PC-3 (cell line): ENCODE results near the gene LHX1. TPM values are rescaled to one million over a fixed set of nuclear protein-coding genes. Genes with fewer than 3 reads are reported as not detected.

ENCODE experiments used
- ATAC-seq: fragments of 200-7000 bp; cut with Tn5 transposase; 2 replicates; pipeline ENCODE4 v1.9.1; 2020; ENCODE audit warnings: mild to moderate bottlenecking, moderate library complexity
- BruUV-seq: library from RNA; stranded (reverse); fragments of 400-500 nt; replicated peaks from 2 replicates; lab custom pipeline; 2021; lab: Mats Ljungman, UMichigan
- CTCF ChIA-PET: fragments of 300-600 bp; sonication (Branson Sonifier 250); formaldehyde crosslinking; loops from one replicate; lab custom pipeline; 2022; ENCODE audit warnings: antibody characterized with exemption; lab: Charles Lee
- POLR2A ChIA-PET: fragments of 300-600 bp; sonication (Branson Sonifier 250); formaldehyde crosslinking; loops from one replicate; lab custom pipeline; 2022; ENCODE audit warnings: antibody characterized with exemption; ENCODE audit not compliant: unreplicated experiment; lab: Charles Lee
- DNase-seq: peaks from one replicate; pipeline ENCODE4 v3.0.0-alpha.2; 2015
- H2AFZ ChIP-seq: fragments of 300-600 bp; sonication (generic); 2 replicates; pipeline ENCODE4 v1.6.0; 2016; ENCODE audit warnings: antibody characterized with exemption, low read length
- H3F3A ChIP-seq: fragments of 300-600 bp; sonication (generic); one replicate; pipeline ENCODE4 v1.6.0; 2017; ENCODE audit warnings: antibody characterized with exemption, low read length, control low read depth, mild to moderate bottlenecking; ENCODE audit not compliant: unreplicated experiment
- H3K27ac ChIP-seq: fragments of 300-600 bp; sonication (generic); 2 replicates; pipeline ENCODE4 v1.5.1; 2016; ENCODE audit warnings: mild to moderate bottlenecking, low read length
- H3K27me3 ChIP-seq: fragments of 300-600 bp; sonication (generic); 2 replicates; pipeline ENCODE4 v1.6.1; 2016; ENCODE audit warnings: low read length, mixed read lengths
- H3K36me3 ChIP-seq: fragments of 300-600 bp; sonication (generic); 2 replicates; pipeline ENCODE4 v1.6.1; 2016; ENCODE audit warnings: low read depth, mixed run types, low read length, mixed read lengths
- H3K4me1 ChIP-seq: fragments of 300-600 bp; sonication (generic); 2 replicates; pipeline ENCODE4 v1.5.1; 2016; ENCODE audit warnings: low read length; ENCODE audit not compliant: insufficient read depth
- H3K4me2 ChIP-seq: fragments of 300-600 bp; sonication (generic); 2 replicates; pipeline ENCODE4 v1.6.0; 2016; ENCODE audit warnings: low read length
- H3K4me3 ChIP-seq: fragments of 300-600 bp; sonication (generic); 2 replicates; pipeline ENCODE4 v1.5.1; 2016; ENCODE audit warnings: mild to moderate bottlenecking, low read length, mixed read lengths
- H3K79me2 ChIP-seq: fragments of 300-600 bp; sonication (generic); 2 replicates; pipeline ENCODE4 v1.6.1; 2017; ENCODE audit warnings: low read length, mixed read lengths
- H3K9ac ChIP-seq: fragments of 300-600 bp; sonication (generic); 2 replicates; pipeline ENCODE4 v1.6.0; 2016; ENCODE audit warnings: mild to moderate bottlenecking, low read length
- H3K9me2 ChIP-seq: fragments of 300-600 bp; sonication (generic); replicated peaks from 2 replicates; pipeline ENCODE4 v1.6.1; 2016; ENCODE audit warnings: mixed run types, low read length, mixed read lengths
- H3K9me3 ChIP-seq: fragments of 300-600 bp; sonication (generic); 2 replicates; pipeline ENCODE4 v1.6.1; 2016; ENCODE audit warnings: low read length, mixed read lengths
- H4K20me1 ChIP-seq: fragments of 300-600 bp; sonication (generic); 2 replicates; pipeline ENCODE4 v1.6.1; 2016; ENCODE audit warnings: low read length, mixed read lengths
- CTCF ChIP-seq: fragments of 300-600 bp; sonication (generic); conservative IDR thresholded peaks from 2 replicates; pipeline ENCODE4 v1.5.1; 2017; ENCODE audit warnings: antibody characterized with exemption, low read depth, mild to moderate bottlenecking, low read length
- EZH2 ChIP-seq: fragments of 300-600 bp; sonication (generic); IDR thresholded peaks from one replicate; pipeline ENCODE4 v1.6.1; 2017; ENCODE audit warnings: antibody characterized with exemption, mild to moderate bottlenecking, low read length; ENCODE audit not compliant: unreplicated experiment
- EZH2phosphoT487 ChIP-seq: fragments of 300-600 bp; sonication (generic); IDR thresholded peaks from 2 replicates; pipeline ENCODE4 v1.6.1; 2018; ENCODE audit warnings: mild to moderate bottlenecking, antibody characterized with exemption, low read length, borderline replicate concordance
- intact Hi-C: fragments of 100-400 bp; cut with micrococcal nuclease; formaldehyde crosslinking; loops from 2 replicates; pipeline ENCODE4 v1.9.0; 2023
- total RNA-seq: library from RNA; depleted of rRNA; stranded (reverse); fragments of >200 nt; gene quantifications from 2 replicates; pipeline ENCODE4 v1.2.3, GENCODE V29; 2014

LHX1 gene
- total RNA-seq, 1 experiment from 2014 or later = not detected

- POLR2A ChIA-PET = no interaction called here
- Histone ChIP-seq H2AFZ (no peak overlapping the region), H3K27ac (no peak overlapping the region), H3F3A (no peaks in the 10 kb centered on the region), H3K27me3 (peaks cover 8% of the 10 kb centered on the region; the same call in 1 of the 2 replicates), H3K79me2 (no peaks in the 10 kb centered on the region), H3K4me3 (no peak overlapping the region), H3K4me1 (peaks cover 11% of the 10 kb centered on the region; the same call in 1 of the 2 replicates), H3K9me2 (no peaks in the 10 kb centered on the region), H3K9me3 (no peaks in the 10 kb centered on the region), H3K4me2 (no peak overlapping the region), H3K36me3 (no peaks in the 10 kb centered on the region), H3K9ac (no peak overlapping the region), H4K20me1 (no peaks in the 10 kb centered on the region)
- BruUV-seq = no TSS peak
- TF ChIP-seq CTCF = no peak
- no peak for TF ChIP-seq EZH2
- TF ChIP-seq EZH2phosphoT487 = no peak
- intact Hi-C loops = loop anchor here (5.0 kb wide), 1 partner anchor 70 kb away; no protein-coding TSS in a partner anchor
- DNase-seq (no peak), ATAC-seq (no peak)
- CTCF ChIA-PET = no interaction called here
Measured at GRCh38 chr17:36977568-36977967, 40.3 kb downstream of the LHX1 start.

- Histone ChIP-seq H3K36me3 (no peaks in the 10 kb centered on the region), H3K4me1 (peaks cover 11% of the 10 kb centered on the region; the same call in 1 of the 2 replicates), H3K79me2 (no peaks in the 10 kb centered on the region), H2AFZ (no peak overlapping the region), H3K4me3 (no peak overlapping the region), H3K9me2 (no peaks in the 10 kb centered on the region), H3K27ac (no peak overlapping the region), H4K20me1 (no peaks in the 10 kb centered on the region), H3K9ac (no peak overlapping the region), H3K4me2 (no peak overlapping the region), H3F3A (no peaks in the 10 kb centered on the region), H3K9me3 (no peaks in the 10 kb centered on the region), H3K27me3 (peaks cover 8% of the 10 kb centered on the region; the same call in 1 of the 2 replicates)
- TF ChIP-seq EZH2phosphoT487 = no peak
- TF ChIP-seq CTCF = no peak
- ChIA-PET CTCF (no interaction called here), POLR2A (no interaction called here)
- no TSS peak for BruUV-seq
- intact Hi-C loops = loop anchor here (5.0 kb wide), 1 partner anchor 68 kb away; no protein-coding TSS in a partner anchor
- DNase-seq = no peak
- no peak for ATAC-seq
Measured at GRCh38 chr17:36978810-36979564, 41.7 kb downstream of the LHX1 start.

GRCh38 chr17:36979565-36979941 lies 42.3 kb downstream of the LHX1 start:
- H3K4me3 ChIP-seq = no peak overlapping the region
- H3K4me2 ChIP-seq = no peak overlapping the region

More at GRCh38 chr17:36979565-36979941, 42.3 kb downstream of the LHX1 start:
- ATAC-seq = no peak
- Histone ChIP-seq H3K27ac (no peak overlapping the region), H3K4me1 (peaks cover 11% of the 10 kb centered on the region; the same call in 1 of the 2 replicates), H3F3A (no peaks in the 10 kb centered on the region), H3K9me2 (no peaks in the 10 kb centered on the region), H3K9ac (no peak overlapping the region), H3K36me3 (no peaks in the 10 kb centered on the region), H2AFZ (no peak overlapping the region), H4K20me1 (no peaks in the 10 kb centered on the region), H3K79me2 (no peaks in the 10 kb centered on the region), H3K9me3 (no peaks in the 10 kb centered on the region), H3K27me3 (peaks cover 8% of the 10 kb centered on the region; the same call in 1 of the 2 replicates)
- DNase-seq = no peak
- intact Hi-C loops = loop anchor here (5.0 kb wide), 1 partner anchor 68 kb away; no protein-coding TSS in a partner anchor
- TF ChIP-seq EZH2 (no peak), CTCF (no peak), EZH2phosphoT487 (no peak)
- ChIA-PET POLR2A (no interaction called here), CTCF (no interaction called here)
- no TSS peak for BruUV-seq
